ENCODE data around the gene NCAM1. TPM values are rescaled to one million over a fixed set of nuclear protein-coding genes. Genes with fewer than 3 reads are reported as not detected.

Gene NCAM1
- total RNA-seq, 3 donors from 2014 or later: 3.6 to 17.9 (median 6.1) TPM

DNA sequence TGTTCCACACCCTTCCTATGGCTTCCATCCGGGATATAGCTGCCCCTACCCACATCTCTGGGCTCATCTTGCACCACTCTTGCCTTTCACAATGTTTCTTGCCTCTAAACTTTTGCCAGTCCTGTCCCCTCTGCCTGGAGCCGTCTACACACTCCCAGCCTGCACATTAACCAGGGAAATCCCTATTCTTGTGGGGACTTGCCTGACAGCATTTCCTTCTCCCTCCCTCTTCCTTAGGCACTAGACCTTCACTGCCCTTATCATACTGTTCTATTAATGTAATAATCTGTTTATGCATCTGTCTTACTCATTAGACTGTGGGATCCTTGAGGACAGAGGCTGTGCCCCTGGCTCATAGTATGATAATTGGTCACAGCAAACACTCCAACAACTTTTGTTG lies 347.4 kb downstream of the NCAM1 start:
- H3K4me3 ChIP-seq: no peak overlapping the region
- H3K27ac ChIP-seq: no peak overlapping the region
- H3K36me3 ChIP-seq: no peaks in the 10 kb centered on the region
- H3K27me3 ChIP-seq: no peaks in the 10 kb centered on the region
- DNase-seq (ENCODE audit: low spot score in 2 of 2): no peak
- intact Hi-C loops (cut with DNase I; ENCODE audit: low total_unique reads): no loop called here
- TF ChIP-seq POLR2A (IDR thresholded peaks at IDR 0.05) (no peak), POLR2AphosphoS5 (IDR thresholded peaks at IDR 0.05) (no peak)
- TF ChIP-seq, protein P1, sequence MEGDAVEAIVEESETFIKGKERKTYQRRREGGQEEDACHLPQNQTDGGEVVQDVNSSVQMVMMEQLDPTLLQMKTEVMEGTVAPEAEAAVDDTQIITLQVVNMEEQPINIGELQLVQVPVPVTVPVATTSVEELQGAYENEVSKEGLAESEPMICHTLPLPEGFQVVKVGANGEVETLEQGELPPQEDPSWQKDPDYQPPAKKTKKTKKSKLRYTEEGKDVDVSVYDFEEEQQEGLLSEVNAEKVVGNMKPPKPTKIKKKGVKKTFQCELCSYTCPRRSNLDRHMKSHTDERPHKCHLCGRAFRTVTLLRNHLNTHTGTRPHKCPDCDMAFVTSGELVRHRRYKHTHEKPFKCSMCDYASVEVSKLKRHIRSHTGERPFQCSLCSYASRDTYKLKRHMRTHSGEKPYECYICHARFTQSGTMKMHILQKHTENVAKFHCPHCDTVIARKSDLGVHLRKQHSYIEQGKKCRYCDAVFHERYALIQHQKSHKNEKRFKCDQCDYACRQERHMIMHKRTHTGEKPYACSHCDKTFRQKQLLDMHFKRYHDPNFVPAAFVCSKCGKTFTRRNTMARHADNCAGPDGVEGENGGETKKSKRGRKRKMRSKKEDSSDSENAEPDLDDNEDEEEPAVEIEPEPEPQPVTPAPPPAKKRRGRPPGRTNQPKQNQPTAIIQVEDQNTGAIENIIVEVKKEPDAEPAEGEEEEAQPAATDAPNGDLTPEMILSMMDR (IDR thresholded peaks at IDR 0.05): no peak
- H3K4me1 ChIP-seq: no peaks in the 10 kb centered on the region
- H3K9me3 ChIP-seq: no peaks in the 10 kb centered on the region

DNA sequence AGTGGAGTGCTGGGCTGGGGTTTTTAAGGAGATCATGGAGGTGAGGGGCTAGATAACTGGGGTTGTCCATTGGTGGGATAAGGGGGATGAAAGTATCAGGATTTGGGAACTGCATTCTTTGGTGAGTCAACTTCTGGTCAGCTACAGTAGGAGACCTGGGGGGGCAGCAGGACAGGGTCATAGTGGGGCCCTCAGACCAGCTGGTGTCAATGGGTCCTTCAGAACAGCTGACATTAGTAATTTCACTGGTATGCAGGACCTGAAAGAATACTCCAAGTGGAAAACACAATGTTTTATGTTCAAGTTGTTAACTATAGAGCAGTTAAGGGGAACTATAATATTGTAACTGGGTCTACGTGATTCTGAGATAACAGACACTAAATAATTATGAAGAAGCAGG lies 350.3 kb downstream of the NCAM1 start:
- DNase-seq (ENCODE audit: low spot score in 2 of 2): no peak
- no peaks in the 10 kb centered on the region for H3K36me3 ChIP-seq
- H3K4me1 ChIP-seq: no peaks in the 10 kb centered on the region
- H3K27me3 ChIP-seq: no peaks in the 10 kb centered on the region
- H3K4me3 ChIP-seq: no peak overlapping the region
- no peak overlapping the region for H3K27ac ChIP-seq
- intact Hi-C loops (cut with DNase I; ENCODE audit: low total_unique reads): loop anchor here (10.0 kb wide), 1 partner anchor 443 kb away; no protein-coding TSS in a partner anchor
- H3K9me3 ChIP-seq: no peaks in the 10 kb centered on the region
- TF ChIP-seq, protein P1 (IDR thresholded peaks at IDR 0.05): no peak
- no peak for TF ChIP-seq POLR2AphosphoS5 (IDR thresholded peaks at IDR 0.05)
- TF ChIP-seq POLR2A (IDR thresholded peaks at IDR 0.05): no peak

DNA sequence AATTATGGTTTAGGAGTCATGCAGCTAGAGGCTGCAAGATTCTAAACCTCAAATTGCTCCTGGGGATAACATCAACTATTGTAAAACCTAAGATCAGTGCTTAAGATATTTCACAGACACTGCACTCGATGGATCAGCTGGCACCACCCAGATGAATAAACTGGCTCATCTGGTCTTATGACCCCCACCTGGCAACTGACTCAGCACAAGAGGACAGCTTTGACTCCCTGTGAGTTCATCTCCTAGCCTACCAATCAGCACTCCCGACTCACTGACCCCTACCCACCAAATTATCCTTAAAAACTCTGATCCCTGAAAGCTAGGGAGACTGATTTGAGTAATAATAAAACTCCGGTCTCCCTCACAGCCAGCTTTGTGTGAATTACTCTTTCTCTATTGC lies 352.4 kb downstream of the NCAM1 start:
- DNase-seq (ENCODE audit: low spot score in 2 of 2): no peak
- intact Hi-C loops (cut with DNase I; ENCODE audit: low total_unique reads): loop anchor here (10.0 kb wide), 1 partner anchor 441 kb away; no protein-coding TSS in a partner anchor
- peak overlapping the region in 1 of 3 donors; percentile 72 for H3K4me3 ChIP-seq
- H3K27me3 ChIP-seq: no peaks in the 10 kb centered on the region
- no peaks in the 10 kb centered on the region for H3K36me3 ChIP-seq
- TF ChIP-seq, protein P1 (IDR thresholded peaks at IDR 0.05): no peak
- TF ChIP-seq POLR2AphosphoS5 (IDR thresholded peaks at IDR 0.05) (no peak), POLR2A (IDR thresholded peaks at IDR 0.05) (no peak)
- H3K4me1 ChIP-seq: no peaks in the 10 kb centered on the region
- no peaks in the 10 kb centered on the region for H3K9me3 ChIP-seq
- peak overlapping the region; percentile 90 to 94 for H3K27ac ChIP-seq

DNA sequence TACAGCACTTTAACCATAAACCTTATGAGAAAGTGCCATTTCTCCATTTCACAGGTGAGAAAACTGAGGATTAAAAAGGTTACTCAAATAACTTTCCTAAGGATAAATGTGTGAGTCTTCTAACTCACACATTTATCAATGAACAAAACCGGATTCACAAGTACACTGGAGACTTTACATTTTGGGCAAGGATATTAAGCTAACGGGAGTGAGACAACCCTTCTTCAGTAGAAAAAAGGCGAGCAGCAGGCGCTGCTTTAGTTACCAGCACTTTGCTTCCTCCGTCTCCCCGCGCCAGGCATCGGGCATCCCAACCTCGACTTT lies 352.8 kb downstream of the NCAM1 start:
- peak overlapping the region; percentile 90 to 94 for H3K27ac ChIP-seq
- intact Hi-C loops (cut with DNase I; ENCODE audit: low total_unique reads): loop anchor here (10.0 kb wide), 1 partner anchor 441 kb away; no protein-coding TSS in a partner anchor

More for the DNA sequence above, 352.8 kb downstream of the NCAM1 start:
- DNase-seq (ENCODE audit: low spot score in 2 of 2): no peak
- Histone ChIP-seq H3K4me3 (peak overlapping the region; percentile 66 to 84 (median 72)), H3K36me3 (no peaks in the 10 kb centered on the region), H3K9me3 (no peaks in the 10 kb centered on the region), H3K4me1 (no peaks in the 10 kb centered on the region), H3K27me3 (no peaks in the 10 kb centered on the region)
- no peak for TF ChIP-seq POLR2AphosphoS5 (IDR thresholded peaks at IDR 0.05)
- no peak for TF ChIP-seq POLR2A (IDR thresholded peaks at IDR 0.05)
- TF ChIP-seq, protein P1 (IDR thresholded peaks at IDR 0.05): no peak
